ENCODE measurements around the gene HIPK2. TPM values are rescaled to one million over a fixed set of nuclear protein-coding genes. Genes with fewer than 3 reads are reported as not detected.

HIPK2 gene
- total RNA-seq, 1 donor from 2014 or later = 7.7 TPM

DNA sequence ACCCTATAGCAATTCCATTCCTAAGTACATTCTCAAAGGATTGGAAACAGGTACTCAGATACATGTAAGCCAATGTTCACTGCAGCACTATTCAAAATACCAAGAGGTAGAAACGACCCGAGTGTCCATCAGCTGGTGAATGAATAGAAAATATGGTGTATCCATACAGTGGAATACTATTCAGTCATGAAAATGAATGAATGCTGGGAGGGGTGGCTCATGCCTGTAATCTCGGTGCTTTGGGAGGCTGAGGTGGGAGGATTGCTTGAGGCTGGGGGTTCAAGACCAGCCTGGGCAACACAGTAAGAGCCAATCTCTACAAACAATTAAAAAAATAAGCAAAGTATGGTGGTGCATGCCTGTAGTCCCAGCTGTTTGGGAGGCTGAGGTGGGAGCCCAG lies 191.5 kb downstream of the HIPK2 start:
- no peak for DNase-seq

DNA sequence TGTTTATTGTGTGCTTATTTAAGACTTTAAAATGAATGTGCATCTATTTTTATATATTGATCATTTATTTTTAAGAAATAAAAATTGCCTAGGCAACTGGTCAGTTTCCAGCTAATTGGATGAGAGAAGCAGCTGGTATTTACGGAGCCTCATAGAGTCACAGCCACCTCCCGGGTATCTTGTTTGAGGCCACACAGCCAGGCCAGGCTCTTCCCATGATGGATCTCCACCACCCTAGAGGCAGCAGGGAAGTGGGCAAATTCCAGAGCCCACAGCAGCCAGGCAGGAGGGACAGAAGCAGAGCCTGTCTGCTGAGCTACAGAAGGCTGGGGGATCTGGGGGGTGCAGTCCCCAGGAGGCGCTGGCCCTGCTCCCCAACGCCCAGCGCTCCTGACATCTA lies 192.8 kb downstream of the HIPK2 start:
- DNase-seq = no peak

- DNase-seq = no peak
Measured at GRCh38 chr7:139583826-139584553, 193.8 kb downstream of the HIPK2 start.

DNA sequence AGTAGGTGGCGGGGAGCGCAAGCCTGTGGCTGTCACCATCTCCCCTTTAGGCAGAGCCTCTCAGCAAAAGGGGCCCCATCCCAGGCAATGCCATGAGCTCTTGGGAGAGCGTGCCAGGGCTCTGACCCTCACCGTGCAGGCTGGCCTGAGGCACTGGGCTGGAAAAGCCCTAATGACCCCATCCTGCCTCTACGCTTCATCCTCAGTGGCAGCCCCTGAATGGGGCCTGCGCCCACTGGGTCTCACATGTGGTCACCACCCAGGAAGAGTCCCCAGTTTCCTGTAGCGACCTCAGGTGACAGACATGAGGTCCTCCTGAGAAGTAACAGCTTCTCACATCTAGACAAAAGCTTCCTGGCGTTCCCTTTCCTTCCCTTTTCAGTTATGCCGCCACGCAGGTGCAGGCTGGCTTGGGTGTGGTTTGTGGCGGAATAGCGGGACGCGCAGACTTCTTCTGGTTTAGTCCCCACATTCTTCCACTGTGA lies 195.1 kb downstream of the HIPK2 start:
- DNase-seq = no peak

DNA sequence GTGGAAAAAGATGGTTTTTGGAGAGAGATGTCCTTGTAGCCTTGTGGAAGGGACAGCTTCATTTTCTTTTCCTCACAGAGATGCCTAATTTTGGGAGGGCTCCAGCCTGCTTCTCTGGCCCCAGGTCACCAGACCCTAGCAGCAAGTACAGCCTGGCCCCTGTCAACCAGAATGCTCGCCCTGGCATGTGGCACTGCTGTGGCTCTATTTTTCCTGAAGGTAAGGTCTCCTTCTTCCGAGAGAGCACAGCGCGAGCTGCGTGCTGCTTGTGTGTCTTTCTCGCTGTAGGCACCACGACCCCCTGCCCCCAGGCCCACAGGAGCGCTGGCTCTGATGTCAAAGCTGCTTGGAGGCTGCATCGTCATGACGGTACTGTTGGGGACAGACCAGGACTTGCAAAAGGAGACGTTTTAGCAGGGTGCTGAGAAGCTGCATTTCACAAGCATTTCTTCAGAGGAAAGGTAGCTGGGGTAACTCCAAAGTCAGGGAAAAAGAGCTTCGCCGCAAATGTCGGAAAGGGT lies 195.6 kb downstream of the HIPK2 start:
- no peak for DNase-seq

DNA sequence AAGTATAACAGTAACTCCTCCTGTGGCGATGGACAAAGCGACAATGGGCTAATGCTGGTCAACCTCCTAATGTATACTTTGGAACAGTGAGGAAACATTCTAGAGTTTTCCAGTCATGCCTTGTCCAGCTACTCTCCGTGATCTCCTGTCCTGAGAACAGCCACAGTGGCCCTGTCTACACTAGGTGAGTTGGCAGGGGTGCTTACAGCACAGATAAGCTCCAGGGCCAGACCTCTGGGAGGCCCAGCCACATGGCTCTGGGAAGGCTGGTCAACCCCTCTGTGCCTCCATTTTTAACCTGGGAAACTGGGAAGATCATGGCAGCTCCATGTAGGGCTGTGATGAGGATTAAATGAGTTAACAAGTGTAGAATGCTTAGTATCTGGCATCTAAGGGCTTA lies 197.4 kb downstream of the HIPK2 start:
- no peak for DNase-seq

DNA sequence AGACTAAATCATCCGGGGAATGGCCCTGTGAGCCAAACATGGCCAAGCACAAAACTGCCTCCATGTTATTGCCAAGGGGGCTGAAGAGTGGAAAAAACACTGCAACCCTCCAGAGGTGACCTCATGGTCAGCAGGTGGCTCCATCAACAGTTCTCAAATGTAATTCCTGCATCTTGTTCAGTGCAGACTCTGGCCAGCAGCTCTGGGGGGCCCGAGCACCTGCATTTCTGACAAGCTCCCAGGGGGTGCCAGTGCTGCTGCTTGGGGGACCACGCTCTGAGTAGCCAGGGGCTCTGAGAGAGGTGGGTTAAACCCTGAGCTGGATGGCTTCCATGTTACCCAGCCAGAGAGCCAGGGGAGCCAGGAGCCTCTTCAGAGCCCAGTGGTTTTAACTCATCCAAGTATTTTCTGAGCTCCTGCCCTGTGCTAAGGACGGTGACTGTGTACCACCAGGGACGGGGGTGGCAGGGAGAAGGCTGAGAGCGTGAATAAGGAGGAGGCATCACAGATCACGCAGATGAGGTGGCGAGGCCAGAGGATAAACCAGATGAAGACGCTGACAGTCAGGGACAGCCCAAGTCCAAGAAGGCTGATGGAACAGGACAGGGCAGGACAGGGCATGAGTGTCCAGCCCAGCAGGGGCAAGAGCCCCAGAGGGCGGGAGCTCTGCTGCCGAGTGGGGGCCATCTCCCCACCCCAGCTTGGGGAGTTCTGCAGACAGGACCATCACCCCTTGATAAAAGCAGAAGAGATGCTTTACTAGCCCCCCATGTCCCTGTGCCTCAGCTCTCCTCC lies 201.4 kb downstream of the HIPK2 start:
- DNase-seq = no peak

DNA sequence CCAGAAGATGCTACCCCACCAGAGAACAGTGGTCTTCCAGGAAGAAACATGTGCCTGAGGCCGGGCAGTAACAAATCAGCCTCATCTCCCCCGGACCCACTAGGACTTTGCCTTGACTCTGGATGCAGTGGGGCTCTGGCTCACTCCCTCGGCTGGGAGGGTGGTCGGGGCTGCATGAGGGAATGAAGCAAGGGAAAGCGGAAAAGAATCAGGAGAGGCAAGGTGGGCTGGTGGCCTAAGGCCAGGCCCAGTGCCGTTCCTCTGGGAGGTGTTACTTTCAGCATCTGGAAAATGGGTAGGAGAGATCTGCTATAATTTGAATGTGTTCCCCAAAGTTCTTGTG lies 202.5 kb downstream of the HIPK2 start:
- no peak for DNase-seq

- DNase-seq = no peak
Measured at GRCh38 chr7:139574618-139575337, 203.0 kb downstream of the HIPK2 start.

- DNase-seq = no peak
Measured at GRCh38 chr7:139573871-139574270, 203.9 kb downstream of the HIPK2 start.

- DNase-seq = no peak
Measured at GRCh38 chr7:139572704-139573385, 205.0 kb downstream of the HIPK2 start.

DNA sequence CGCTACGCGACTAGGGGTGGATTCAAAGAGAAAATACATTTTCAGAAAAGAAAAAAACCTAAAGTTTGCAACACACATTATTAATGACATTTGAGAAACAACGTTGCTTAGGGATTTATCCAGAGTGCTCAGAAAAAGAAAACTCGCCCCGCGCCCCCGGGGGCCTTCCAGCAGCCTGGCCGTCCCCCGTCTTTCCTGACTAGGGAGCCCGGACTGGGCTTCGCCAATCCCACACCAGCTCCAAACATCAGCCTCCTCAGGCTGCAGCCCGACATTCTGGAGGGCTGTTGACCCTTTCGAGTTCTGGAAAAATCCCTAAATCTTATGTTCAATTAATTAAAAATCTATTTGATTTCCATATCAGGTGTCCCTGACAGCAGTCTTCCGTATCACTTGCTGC lies 205.7 kb downstream of the HIPK2 start:
- DNase-seq = no peak

GRCh38 chr7:139571651-139572050 lies 206.1 kb downstream of the HIPK2 start:
- DNase-seq = no peak

- DNase-seq = no peak
Measured at GRCh38 chr7:139571190-139571589, 206.6 kb downstream of the HIPK2 start.

- DNase-seq = no peak
Measured at GRCh38 chr7:139570626-139571025, 207.2 kb downstream of the HIPK2 start.

DNA sequence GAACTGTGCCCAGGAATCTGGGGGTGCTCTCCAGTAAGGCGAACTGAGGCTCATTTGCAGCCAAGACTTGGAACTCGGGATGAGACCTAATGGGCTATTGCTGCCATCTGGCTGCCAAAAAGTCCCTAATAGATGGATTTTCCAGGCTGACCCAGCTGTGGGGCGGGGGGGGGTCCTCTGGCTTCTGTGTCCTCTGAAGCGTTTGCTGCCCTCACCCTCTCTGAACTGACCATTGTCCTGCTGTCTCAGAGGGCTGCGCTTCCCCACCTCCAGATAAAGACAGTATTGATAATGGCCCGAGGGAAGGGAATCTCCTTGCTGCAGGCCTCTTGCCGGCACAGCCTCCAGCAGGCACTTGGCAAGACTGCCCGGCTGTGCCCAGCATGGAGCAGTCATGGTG lies 207.7 kb downstream of the HIPK2 start:
- no peak for DNase-seq

DNA sequence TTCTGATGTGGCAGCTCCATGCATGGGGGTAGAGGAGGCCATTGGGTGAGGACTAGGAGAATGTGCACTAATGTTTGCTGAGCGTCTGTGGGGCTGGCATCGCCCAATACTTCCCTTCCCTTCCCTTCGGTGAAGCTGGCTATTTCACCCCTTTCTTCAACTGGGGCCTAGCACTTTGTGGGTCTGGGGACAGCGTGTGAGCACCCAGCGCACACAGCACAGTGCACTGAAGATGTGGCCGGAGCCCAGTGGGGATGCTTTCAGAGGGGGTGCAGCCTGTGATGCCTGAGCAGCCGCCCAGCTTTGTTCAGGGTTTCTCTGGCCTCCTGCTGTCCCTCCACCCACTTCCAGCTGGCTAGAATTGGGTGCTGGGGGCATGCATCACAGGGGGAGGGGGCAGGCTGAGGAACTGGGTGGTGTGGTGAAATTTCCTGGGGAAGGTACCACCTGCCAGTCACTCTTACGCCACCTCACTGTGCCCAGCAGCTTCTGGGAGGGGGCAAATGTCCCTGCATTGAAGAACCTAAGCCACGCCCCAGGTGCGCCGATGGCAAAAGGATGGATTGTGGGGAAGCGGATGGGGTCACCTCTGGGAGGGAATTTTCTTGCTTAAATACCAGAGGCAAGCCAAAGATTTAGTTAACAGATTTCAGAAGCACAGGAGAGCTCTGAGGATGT lies 208.8 kb downstream of the HIPK2 start:
- DNase-seq = no peak

- DNase-seq = no peak
Measured at GRCh38 chr7:139568346-139568675, 209.5 kb downstream of the HIPK2 start.

GRCh38 chr7:139567647-139568345 lies 210.0 kb downstream of the HIPK2 start:
- no peak for DNase-seq

GRCh38 chr7:139566736-139567646 lies 210.8 kb downstream of the HIPK2 start:
- DNase-seq = no peak
